CD4-positive, alpha-beta T cell treated with Interleukin-6 at 100 ng/mL for 8 hours (primary cell): ENCODE results near the gene SLC7A6.
A peak's percentile ranks its signal among the peaks of the same experiment; 100 is the strongest.

ENCODE experiments used
- DNase-seq: peaks from one replicate; pipeline ENCODE4 v3.0.0-alpha.2; 2020; ENCODE audit warnings: mixed read lengths, low spot score

SLC7A6 gene

DNA sequence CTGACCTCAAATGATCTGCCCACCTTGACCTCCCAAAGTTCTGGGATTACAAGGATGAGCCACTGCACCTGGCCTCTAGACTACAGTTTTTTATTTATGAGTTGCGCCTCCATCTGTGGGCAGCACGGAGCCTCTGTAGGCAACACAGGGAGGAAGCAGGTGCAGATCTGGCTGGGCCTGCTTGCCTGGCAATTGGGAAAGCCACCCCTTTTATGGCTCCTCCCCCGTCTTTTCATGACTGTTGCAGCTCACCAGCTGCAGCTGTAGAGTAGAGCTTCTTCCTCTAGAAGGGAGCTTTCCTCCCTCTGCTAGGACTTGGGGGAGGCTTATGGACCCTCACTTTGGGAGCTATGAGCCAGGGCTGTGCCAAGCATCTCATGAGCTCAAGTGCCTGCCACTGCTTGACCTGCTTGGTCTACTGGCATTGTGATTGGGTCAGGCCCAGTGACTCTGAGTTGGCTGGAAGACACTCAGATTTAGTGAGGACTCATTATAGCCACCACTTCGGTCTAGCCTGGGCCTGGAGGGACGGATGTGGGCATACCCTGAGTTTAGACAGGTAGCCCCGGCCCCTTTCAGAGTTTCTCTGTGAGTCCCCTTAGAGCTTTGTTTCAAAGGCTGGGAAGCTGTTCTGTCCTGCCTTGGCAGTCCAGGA is 6.9 kb upstream of the SLC7A6 start:
- peak; percentile 39 for DNase-seq

DNA sequence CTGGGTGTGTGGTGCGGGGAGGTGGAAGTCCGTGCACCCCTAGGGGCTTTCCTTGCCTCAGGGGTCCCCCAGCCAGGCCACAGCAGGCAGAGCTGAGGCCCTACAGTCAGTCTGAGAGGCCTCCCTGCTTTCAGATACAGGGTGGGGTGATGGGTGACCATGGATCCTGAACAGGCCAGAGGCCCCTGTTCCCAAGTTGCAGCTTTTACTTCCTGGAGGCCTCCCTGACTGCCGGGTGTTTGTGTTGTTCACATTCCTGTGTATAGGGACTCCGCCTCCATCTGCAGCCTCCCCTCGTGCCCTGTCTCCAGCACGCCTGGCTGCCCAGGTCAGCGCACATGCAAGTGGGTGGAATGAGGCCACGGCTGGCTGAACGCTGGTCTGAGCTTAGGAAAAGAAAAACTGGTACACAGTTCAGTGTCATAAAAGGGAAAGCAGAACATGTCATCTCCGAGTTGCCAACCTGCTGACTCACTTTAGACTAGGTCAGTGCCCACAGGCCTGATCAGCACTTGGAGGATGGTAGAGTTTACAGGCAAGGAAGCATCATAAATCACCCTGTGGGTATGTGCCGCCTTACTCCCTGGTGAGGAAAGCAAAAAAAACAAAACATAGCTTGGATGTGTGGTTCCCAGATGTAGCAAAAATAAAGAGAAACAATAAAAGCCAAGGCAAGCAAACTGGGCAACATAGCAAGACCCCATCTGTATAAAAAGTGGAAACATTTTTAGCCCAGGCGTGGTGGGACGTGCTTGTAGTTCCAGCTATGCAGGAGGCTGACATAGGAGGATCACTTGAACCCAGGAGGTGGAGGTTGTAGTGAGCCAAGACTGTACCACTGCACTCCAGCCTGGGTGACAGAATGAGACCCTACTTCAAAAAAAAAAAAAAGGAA is 6.2 kb upstream of the SLC7A6 start:
- no peak for DNase-seq

DNA sequence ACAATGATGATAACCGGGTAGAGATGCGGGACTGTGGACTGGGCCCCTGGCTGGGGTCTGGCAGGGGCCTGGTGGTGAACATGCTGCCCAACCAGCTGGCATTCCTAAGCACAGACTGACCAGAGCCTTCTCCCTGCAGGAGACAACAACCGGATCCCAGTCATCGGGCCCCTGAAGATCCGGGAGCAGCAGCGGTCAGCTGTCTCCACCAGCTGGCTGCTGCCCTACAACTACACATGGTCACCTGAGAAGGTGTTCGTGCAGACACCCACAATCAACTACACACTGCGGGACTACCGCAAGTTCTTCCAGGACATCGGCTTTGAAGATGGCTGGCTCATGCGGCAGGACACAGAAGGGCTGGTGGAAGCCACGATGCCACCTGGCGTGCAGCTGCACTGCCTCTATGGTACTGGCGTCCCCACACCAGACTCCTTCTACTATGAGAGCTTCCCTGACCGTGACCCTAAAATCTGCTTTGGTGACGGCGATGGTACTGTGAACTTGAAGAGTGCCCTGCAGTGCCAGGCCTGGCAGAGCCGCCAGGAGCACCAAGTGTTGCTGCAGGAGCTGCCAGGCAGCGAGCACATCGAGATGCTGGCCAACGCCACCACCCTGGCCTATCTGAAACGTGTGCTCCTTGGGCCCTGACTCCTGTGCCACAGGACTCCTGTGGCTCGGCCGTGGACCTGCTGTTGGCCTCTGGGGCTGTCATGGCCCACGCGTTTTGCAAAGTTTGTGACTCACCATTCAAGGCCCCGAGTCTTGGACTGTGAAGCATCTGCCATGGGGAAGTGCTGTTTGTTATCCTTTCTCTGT is 5.1 kb upstream of the SLC7A6 start:
- DNase-seq: no peak

DNA sequence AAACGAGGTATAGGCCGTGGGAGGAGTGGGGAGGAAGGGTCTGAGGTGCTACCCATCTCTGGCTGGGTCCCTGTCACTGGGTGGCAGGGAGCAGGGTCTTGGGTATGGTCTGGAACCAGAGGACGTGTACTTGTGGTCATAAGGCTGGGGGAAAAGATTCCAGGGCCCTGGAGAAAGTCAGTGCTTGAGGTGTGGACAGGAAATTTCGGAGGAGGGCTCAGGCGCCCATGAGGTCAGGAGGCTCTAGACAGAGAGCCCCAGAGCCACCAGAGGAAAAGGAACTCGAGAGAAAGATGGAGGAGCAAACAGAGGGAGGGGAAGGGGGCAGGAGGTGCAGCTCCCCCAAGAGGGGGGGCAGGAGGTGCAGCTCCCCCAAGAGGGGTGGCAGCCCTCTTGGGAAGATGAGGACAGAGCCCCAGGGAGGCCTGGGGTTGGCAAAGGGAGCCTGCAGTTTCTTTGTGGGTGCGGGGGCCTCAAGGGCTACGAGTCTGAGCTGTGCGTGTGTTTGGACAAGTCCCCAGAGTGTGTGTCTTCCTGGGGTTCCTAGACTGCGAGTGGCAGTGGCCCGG is 683 bp upstream of the SLC7A6 start:
- DNase-seq: no peak

DNA sequence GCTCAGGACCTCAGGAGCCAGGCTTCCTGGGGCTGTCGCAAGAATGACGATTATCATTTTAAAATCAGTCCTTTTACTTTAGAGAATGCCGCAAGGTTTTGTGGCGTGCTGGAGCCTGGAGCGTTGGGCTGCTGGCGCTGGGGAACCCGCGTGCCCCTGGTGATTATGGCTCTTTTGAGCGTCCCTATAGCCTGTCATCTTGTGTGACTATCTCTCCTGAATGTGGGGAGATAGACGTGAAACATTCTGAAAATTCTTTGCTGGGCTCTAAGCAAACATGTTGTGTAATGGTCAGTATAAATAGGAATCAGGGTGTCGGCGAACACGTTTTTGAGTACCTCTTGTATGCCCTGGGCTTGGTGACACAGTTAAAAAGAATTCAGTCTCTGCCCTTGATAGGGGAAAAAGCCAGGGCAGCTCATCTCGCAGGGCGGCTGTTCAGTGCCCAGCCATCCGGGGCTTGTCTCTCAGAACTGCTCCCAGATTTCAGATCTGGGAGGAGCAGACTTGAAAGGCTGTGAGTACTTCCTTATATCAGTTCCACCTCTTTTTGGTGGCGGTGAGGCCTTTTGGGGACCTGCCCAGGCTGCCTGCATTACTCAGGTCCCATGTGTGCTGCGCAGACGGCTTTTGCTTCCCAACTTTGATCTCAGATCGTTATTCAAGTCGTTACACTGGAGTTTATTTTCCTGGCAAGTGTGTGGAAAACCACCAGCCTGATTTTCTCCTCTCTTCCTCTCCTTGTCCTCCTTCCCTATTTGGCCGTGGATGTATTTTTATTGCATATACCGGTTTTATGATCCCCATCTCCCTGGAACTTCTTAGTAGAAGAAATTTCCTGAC is 973 bp downstream of the SLC7A6 start:
- peak; percentile 49 for DNase-seq

DNA sequence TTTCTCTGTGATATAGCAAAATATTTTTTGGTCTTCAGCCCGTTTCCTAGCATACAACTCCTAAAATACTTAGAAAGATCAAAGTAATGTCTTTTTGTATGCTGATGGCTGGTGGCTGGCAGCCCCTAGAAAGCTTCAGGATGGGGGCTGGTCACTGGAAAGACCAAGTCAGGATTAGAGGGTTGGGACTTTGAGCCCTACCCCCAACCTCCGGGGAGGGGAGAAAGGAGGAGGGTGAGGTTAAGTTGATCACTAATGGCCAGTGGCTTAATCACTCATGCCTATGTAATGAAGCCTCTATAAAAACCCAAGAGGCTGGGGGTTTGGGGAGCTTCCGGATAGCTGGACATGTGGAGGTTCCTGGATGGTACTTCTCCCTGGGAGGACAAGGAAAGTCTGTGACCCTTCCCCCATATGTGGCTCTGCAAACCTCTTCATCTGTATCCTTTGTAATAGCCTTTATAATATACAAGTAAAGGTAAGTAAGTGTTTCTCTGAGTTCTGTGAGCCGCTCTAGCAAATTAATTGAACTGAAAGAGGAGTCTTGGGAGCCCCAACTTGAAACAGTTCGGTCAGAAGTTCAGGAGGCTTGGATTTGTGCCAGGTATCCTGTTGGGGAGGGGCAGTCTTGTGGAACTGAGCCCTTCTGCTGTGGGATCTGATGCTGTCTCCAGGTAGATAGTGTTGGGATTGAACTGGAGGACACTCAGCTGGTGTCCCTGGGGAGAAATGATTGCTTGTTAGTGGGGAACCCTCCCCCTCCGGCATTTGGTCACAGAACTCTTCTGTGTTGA is 3.5 kb downstream of the SLC7A6 start:
- DNase-seq: no peak

DNA sequence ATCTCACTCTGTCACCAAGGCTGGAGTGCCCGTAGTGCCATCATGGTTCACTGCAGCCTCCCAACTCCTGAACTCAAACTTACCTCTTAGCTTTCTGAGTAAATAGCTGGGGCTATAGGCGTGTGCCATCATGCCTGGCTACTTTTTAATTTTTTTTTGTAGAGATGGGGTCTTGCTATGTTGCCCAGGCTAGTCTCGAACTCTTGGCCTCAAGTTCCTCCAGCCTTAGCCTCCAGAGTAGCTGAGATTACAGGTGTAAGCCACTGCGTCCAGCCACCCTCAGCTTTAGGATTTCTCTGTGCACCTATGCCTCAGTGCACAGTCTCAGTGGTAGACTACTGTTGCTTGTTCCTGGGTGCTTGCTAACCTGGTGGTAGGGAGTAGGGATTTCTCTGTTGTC is 5.5 kb downstream of the SLC7A6 start:
- no peak for DNase-seq

DNA sequence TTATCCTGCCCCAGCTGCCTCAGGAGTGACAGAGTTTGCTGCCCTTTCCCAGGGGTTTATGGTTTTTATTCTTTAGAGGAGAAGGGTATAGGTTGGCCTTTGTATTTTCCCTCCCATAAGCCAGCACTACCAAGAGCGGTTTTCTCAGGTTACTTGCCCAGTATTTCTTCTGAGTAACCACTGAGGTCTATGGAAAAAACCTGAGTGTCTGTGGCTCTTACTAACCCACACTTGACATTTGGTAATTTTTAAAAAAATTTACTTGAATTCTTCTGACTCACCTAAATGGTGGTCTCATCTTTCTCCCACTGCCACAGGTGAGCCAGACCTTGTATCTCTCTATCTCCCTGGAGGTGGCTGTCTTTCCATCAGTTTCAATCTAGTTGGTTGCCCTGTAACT is 6.0 kb downstream of the SLC7A6 start:
- DNase-seq: no peak

DNA sequence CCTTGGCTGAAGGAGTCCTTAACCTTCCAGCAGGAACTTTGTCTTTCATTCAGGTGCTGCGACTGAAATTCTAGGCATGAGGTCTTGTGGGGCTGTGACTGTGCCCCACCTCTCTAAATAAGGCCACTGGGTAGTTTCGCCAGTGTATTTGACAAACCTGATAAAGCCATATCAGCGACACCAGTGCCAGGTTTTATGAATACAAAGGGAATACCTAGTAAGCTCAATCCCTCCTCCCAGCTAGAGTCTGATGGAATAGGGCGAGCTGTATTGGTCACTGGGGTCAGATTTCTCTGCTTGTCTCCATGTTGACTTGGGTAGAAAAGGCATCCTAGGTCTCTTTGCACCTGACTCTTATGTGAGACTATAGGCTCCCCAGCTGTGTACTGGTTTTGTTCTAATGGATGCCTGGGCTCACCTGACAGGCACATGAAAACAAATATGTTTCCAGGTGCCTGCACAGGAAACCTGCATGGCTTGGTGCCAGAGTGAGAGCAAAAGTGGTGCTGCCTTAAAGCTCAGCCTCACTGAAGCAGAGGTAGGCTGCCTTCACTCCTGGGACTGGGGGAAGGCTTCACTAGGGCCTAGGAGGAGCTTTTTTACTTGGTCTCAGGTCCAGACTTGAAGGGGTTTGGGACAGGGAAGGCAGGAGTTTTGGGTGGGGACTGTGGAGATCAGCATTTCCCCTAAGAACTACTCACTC is 8.3 kb downstream of the SLC7A6 start:
- DNase-seq: peak; percentile 80

DNA sequence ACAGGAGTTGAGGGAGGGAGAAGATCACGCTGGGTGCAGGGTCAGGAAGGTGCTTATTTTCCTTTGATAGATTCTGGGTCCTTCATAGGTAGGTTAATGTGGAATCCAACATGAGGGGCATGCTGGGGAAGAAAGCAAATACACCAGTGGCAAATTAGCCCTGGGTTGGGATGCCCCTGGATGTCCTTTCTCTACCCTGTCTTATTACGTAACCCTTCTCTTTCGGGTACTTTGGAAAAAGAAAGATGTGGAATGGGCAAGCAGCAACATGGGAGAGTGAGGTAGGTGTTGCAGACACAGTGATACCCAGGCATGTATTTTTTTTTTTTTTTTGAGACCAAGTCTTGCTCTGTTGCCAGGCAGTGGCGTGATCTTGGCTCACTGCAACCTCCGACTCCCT is 9.1 kb downstream of the SLC7A6 start:
- no peak for DNase-seq

DNA sequence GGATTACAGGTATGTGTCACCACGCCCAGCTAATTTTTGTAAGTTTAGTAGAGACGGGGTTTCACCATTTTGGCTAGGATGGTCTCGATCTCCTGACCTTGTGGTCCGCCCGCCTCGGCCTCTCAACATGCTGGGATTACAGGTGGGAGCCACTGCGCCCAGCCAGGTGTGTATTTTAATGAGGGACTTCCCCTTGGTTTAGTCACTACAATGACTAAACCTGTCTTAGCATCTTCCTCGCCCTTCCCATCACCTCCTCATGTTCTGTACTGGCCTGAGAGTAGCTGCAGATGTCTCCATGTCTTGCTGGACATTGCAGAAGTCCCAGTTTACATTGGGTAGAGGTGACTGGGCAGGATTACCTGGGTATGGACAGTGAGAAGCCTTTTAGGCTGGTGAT is 9.6 kb downstream of the SLC7A6 start:
- no peak for DNase-seq

DNA sequence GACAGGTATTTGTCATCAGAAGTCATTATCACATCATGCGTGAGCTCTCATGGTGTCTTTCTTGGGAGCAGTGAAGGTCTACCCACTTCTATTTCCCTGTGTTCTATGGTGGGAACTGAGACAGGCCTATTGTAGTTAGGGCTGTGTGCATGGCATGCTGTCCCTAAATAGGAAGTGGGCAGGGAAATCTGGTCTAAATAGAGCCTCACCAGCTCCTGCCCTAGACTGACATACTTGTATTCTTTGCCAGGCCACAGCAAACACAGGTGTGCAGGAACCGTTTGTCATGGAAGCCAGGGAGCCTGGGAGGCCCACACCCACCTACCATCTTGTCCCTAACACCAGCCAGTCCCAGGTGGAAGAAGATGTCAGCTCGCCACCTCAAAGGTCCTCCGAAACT is 10.1 kb downstream of the SLC7A6 start:
- no peak for DNase-seq

DNA sequence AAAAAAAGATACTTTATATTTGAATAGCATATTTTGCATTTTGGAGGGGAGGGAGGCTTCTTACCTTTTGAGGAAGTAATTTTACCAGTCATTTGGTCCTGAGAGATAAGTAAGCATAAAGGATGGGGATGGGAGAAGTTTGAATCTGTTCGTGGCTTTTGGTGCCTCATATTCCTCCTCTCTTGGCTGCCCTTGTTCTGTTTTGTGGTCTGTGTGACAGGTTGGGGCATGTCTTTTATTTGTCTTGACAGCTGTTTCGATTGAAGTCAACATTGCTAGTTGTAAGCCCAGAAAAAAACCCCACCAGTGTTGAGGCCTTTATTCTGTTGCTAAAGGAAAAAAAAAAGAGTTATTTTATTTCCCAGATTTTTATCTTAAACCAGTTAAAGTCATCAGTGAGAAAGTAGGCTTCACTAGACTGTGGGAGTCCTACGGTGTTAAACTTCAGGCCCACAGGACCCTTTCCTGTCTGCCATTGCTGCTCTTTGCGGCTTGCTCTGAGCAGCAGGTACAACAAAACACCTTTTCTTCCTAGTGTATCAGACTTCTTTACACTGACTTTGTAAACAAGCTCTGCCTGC is 11.4 kb downstream of the SLC7A6 start:
- DNase-seq: peak; percentile 72

DNA sequence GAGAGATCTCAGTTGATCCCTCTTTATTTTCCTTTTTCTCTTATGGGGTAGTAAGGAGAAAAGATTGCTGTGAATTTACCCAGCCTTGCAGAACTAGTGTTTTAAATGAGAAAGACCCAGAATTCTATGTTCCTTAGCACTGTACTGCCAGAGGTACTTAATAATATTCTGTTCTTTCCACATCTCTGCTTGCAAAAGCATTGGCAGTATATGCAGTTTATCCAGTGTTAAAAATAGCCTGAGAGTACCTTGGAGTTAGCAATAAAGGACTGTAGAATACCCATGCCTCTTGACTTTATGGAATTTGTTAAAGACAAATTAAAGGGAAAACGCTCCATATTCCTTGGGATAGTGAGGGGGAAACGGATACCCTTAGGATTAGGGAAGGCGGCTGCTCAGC is 11.9 kb downstream of the SLC7A6 start:
- no peak for DNase-seq

DNA sequence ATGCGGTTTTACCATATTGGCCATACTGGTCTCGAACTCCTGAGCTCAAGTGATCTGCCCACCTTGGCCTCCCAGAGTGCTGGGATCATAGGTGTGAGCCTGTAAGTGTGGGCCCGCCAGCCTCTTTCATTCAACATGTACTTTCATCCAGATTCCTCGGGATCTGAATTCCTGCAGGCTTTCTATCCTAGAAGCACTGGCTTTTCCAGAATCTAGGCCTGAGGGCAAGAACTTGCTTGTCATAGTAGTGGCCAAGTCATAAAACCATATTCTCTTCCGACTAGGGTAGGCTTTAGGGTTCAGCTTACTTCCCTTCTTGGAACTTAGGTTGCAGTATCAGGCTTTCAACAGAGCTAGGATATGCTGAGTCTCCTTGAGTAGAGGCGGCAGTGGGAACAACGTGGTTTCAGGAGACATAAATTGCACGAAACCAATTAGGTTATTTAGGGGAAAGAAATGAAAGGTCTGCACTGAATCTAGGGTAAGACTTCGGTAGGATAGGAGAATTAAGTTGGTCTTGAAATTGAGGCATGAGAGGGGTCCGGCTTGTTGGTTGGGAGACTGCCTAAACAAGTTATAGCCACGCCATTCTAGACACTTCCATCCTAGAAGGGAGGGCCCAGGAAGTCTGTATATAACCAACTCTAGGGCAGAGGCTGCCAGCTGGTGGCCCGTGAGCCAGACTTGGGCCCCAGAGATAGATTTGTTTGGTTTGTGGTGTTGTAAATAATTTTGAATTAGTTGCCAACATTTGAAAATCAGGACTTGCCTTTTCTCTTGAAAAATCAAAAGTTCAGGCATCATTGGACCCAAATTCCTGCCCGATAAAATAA is 15.6 kb downstream of the SLC7A6 start:
- no peak for DNase-seq

DNA sequence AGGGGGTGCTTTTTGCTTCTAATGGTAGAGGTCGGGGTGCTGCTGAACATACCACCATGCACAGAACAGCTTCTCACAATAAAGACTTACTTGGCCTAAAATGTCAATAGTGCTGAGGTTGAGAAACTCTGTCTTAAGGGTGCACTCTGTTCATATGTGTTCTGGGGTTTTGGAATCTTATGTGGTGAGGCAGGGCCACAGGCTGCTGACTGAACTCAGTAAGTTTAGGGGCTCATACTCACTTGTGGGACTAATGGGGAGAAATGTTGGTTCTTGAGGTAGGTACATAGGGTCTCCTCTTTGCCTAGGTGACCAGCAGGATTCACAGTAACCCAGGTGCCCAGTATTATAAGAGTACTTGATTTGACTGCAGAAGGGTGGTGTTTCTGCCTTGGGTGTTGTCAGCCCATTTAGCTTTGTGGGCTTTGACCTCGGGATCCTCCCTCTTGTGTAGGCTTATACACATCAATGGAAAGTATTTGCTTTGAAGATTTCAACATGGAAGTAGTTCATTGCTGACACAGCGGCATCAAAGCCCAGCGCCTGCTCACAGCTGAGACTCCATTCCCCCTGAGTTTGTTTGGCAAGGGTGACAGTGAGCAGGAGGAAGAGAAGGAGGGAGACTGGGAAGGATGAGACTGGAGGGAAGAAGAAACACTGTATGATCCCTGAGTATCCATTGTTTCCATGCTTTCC is 17.2 kb downstream of the SLC7A6 start:
- DNase-seq: peak; percentile 27

DNA sequence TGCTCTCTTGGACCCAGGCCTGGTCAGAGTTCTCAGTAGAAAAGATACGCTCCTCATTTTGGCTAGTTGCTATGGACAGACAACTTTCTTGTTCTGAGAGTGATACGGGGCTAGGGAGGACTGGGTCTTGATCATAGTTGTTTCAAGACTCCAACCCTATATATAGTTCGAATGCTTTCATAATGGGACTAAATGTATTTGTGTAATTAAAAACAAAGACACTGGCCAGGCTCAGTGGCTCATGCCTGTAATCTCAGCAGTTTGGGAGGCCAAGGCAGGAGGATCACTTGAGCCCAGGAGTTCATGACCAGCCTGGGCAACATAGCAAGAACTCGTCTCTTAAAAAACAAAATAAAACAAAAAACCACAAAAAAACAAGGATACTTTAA is 17.7 kb downstream of the SLC7A6 start:
- no peak for DNase-seq

DNA sequence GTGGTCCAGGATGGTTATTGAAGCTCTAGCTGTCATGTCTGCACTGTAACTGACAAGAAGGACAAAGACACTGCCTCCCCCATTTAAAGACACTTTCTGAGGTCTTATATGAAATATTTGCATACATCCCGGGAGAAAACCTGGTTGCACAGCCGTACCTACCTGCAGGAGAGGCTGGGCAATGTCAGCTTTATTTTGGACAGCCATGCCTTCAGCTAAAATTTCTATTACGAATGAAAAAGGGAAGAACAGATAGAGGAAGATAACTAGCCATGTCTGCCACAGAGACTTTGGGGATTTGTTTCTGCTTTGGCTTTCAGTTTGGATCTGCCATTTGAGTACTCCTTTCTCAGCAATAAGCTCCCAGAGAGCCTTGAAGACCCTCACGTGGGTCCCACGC is 19.0 kb downstream of the SLC7A6 start:
- DNase-seq: no peak
